Right lobe of liver (tissue), 6 donors: ENCODE measurements around the gene SYCE3. TPM values are rescaled to one million over a fixed set of nuclear protein-coding genes. Genes with fewer than 3 reads are reported as not detected.
"Not testable (repeated sequence)": the region's sequence is repeated elsewhere in the genome, so short reads cannot be mapped to it uniquely, and the experiment has no call there.

ENCODE experiments used
- ATAC-seq, 4 donors: fragments of 200-7000 bp; cut with Tn5 transposase; one replicate each; pipeline ENCODE4 v1.9.1; 2020; ENCODE audit warnings: mild to moderate bottlenecking in 4 of 4, moderate library complexity in 4 of 4
- DNase-seq, 3 donors: peaks; one replicate each; pipeline ENCODE4 v3.0.0-alpha.2; 2020
- H3K27ac ChIP-seq, 3 donors: fragments of 200-600 bp; one replicate each; pipeline ENCODE4 v1.8.0; 2022
- H3K27me3 ChIP-seq, 2 donors: fragments of 200-600 bp; one replicate each; pipeline ENCODE4 v1.8.0; 2022
- H3K36me3 ChIP-seq, 4 donors: fragments of 200-600 bp; sonication (generic) in 1 of 4; one replicate each; pipeline versions ENCODE4 v1.5.1 to v1.8.0; 2017 to 2022; ENCODE audit warnings: control low read depth in 1 of 4
- H3K4me1 ChIP-seq, 4 donors: fragments of 200-600 bp; sonication (generic) in 1 of 4; one replicate each; pipeline versions ENCODE4 v1.5.1 to v1.8.0; 2017 to 2022; ENCODE audit warnings: control low read depth in 1 of 4
- H3K4me3 ChIP-seq, 3 donors: fragments of 200-600 bp; one replicate each; pipeline ENCODE4 v1.8.0; 2022
- H3K9me3 ChIP-seq, 4 donors: fragments of 200-600 bp; sonication (generic) in 1 of 4; one replicate each; pipeline versions ENCODE4 v1.5.1 to v1.8.0; 2017 to 2022; ENCODE audit warnings: control low read depth in 1 of 4
- CTCF ChIP-seq, 4 donors: fragments of 200-600 bp in 3 of 4; fragments of 450-650 bp in 1 of 4; IDR thresholded peaks; one replicate each; pipeline versions ENCODE4 v1.5.1 to v1.8.0; 2016 to 2022; ENCODE audit warnings: antibody characterized with exemption in 4 of 4, mild to moderate bottlenecking in 2 of 4
- POLR2A ChIP-seq: fragments of 450-650 bp; IDR thresholded peaks from one replicate; pipeline ENCODE4 v1.6.1; 2017; ENCODE audit warnings: antibody characterized with exemption, mild to moderate bottlenecking
- WGBS: methylation state at CpG from one replicate; pipeline ENCODE4 v1.1.6; 2018; ENCODE audit warnings: low coverage, low lambda C conversion rate; ENCODE audit not compliant: insufficient coverage; ENCODE audit errors: missing lambda C conversion rate; 5-methylcytosine and 5-hydroxymethylcytosine counted together
- intact Hi-C, 2 donors: fragments of 100-400 bp; cut with DNase I; formaldehyde crosslinking; loops; one replicate each; pipeline versions ENCODE4 v1.11.2 to v1.14.1; 2022
- total RNA-seq, 6 experiments: library from RNA; depleted of rRNA in 2 of 6; stranded (reverse); fragments of >200 nt in 2 of 6; fragmentation: NEBNext Ultra II Directional in 3 of 6; extraction: Animal tissue kit (Norgen Biotek cat#: 25700) in 3 of 6; gene quantifications; one replicate each; pipeline versions ENCODE4 v1.1.0 to v1.2.4, GENCODE V29; 2016 to 2023
- donor health status: DM: no; HTN: yes; CAD: no.
- donor health status: DM: no; HTN: no; CAD: no.
- donor health status: DM: no; HTN: no; CAD: no.
- donor health status: DM: no; HTN: yes; CAD: no.
- donor health status: DM: no; HTN: yes; CAD: no.

Gene SYCE3
- total RNA-seq, 6 experiments from 2014 or later = 3.3 to 4.7 TPM; not detected in 4

- DNase-seq (no peak), ATAC-seq (no peak)
- WGBS = 92% methylated on average over 6 of the region's 10 CpGs
- intact Hi-C loops = loop anchor here in 1 of 2 donors (10.0 kb wide), 1 partner anchor 93 kb away; no protein-coding TSS in a partner anchor
- Histone ChIP-seq H3K4me3 (no peak overlapping the region), H3K27me3 (no peaks in the 10 kb centered on the region), H3K9me3 (no peaks in the 10 kb centered on the region), H3K4me1 (peaks cover 0 to 18% (median 8%) of the 10 kb centered on the region in 4 donors), H3K27ac (no peak overlapping the region), H3K36me3 (peaks cover 0 to 27% (median 7%) of the 10 kb centered on the region in 4 donors)
- TF ChIP-seq CTCF (IDR thresholded peaks at IDR 0.05) = no peak
- TF ChIP-seq POLR2A = no peak
Measured at GRCh38 chr22:50521710-50522109, 41.0 kb downstream of the SYCE3 start.

GRCh38 chr22:50520826-50521453 is 41.8 kb downstream of the SYCE3 start:
- intact Hi-C loops = loop anchor here in 1 of 2 donors (10.0 kb wide), 1 partner anchor 94 kb away; no protein-coding TSS in a partner anchor
- DNase-seq = no peak
- 81% methylated on average over 4 of the region's 13 CpGs for WGBS

GRCh38 chr22:50520184-50520583 is 42.5 kb downstream of the SYCE3 start:
- H3K27ac ChIP-seq, DNase-seq, H3K4me3 ChIP-seq, H3K27me3 ChIP-seq, ATAC-seq, H3K9me3 ChIP-seq: not testable (repeated sequence)
- Histone ChIP-seq H3K36me3 (peaks cover 0 to 27% (median 7%) of the 10 kb centered on the region in 4 donors), H3K4me1 (peaks cover 0 to 16% (median 6%) of the 10 kb centered on the region in 4 donors)
- 90% methylated on average over 2 of the region's 8 CpGs for WGBS
- intact Hi-C loops = loop anchor here in 1 of 2 donors (10.0 kb wide), 1 partner anchor 95 kb away; no protein-coding TSS in a partner anchor

More at GRCh38 chr22:50520826-50521453, 41.8 kb downstream of the SYCE3 start:
- no peak overlapping the region for H3K4me3 ChIP-seq
- H3K4me1 ChIP-seq = peaks cover 0 to 16% (median 6%) of the 10 kb centered on the region in 4 donors
- no peak overlapping the region for H3K27ac ChIP-seq
- no peak for TF ChIP-seq POLR2A
- TF ChIP-seq CTCF (IDR thresholded peaks at IDR 0.05) = no peak
- no peak for ATAC-seq
- H3K27me3 ChIP-seq = no peaks in the 10 kb centered on the region
- H3K9me3 ChIP-seq = no peaks in the 10 kb centered on the region
- H3K36me3 ChIP-seq = peaks cover 0 to 27% (median 7%) of the 10 kb centered on the region in 4 donors

GRCh38 chr22:50519151-50519550 is 43.6 kb downstream of the SYCE3 start:
- WGBS = no CpG with 5 or more reads among the region's 8 CpGs
- TF ChIP-seq CTCF (IDR thresholded peaks at IDR 0.05) = no peak
- no peak for TF ChIP-seq POLR2A
- Histone ChIP-seq H3K27ac (no peak overlapping the region), H3K4me1 (peaks cover 0 to 8% (median 4%) of the 10 kb centered on the region in 4 donors), H3K36me3 (peaks cover 0 to 27% (median 7%) of the 10 kb centered on the region in 4 donors), H3K27me3 (no peaks in the 10 kb centered on the region), H3K9me3 (no peaks in the 10 kb centered on the region), H3K4me3 (no peak overlapping the region)
- intact Hi-C loops = no loop called here
- ATAC-seq = no peak
- DNase-seq = no peak

- peaks cover 0 to 24% (median 7%) of the 10 kb centered on the region in 4 donors for H3K36me3 ChIP-seq
- no peaks in the 10 kb centered on the region for H3K9me3 ChIP-seq
- H3K27ac ChIP-seq = no peak overlapping the region
- peaks cover 0 to 2% (median under 1%) of the 10 kb centered on the region in 4 donors for H3K4me1 ChIP-seq
- ATAC-seq (no peak), DNase-seq (no peak)
- no peaks in the 10 kb centered on the region for H3K27me3 ChIP-seq
- TF ChIP-seq POLR2A = no peak
- TF ChIP-seq CTCF (IDR thresholded peaks at IDR 0.05) = no peak
- H3K4me3 ChIP-seq = no peak overlapping the region
- WGBS = no CpG with 5 or more reads among the region's 7 CpGs
- intact Hi-C loops = no loop called here
Measured at GRCh38 chr22:50518606-50519005, 44.1 kb downstream of the SYCE3 start.
